Measurements from ENCODE around the gene PLCH1.
"Not testable (repeated sequence)": the region's sequence is repeated elsewhere in the genome, so short reads cannot be mapped to it uniquely, and the experiment has no call there.

Gene PLCH1

GRCh38 chr3:155629056-155629455, 115.8 kb downstream of the PLCH1 start:
- no peaks in the 10 kb centered on the region for H3K27me3 ChIP-seq
- no peak for TF ChIP-seq CTCF (IDR thresholded peaks at IDR 0.05)
- no peak overlapping the region for H3K27ac ChIP-seq
- no peaks in the 10 kb centered on the region for H3K4me1 ChIP-seq (ENCODE audit: control insufficient read depth in 1 of 2, insufficient read depth in 1 of 2, low read depth in 1 of 2, low read length in 1 of 2)
- no peaks in the 10 kb centered on the region for H3K36me3 ChIP-seq
- no peaks in the 10 kb centered on the region for H3K9me3 ChIP-seq
- no peak overlapping the region for H3K4me3 ChIP-seq (ENCODE audit: low read depth in 1 of 2, low read length in 1 of 2)

GRCh38 chr3:155622647-155623046, 122.2 kb downstream of the PLCH1 start:
- not testable (repeated sequence) for H3K9me3 ChIP-seq; H3K27me3 ChIP-seq; H3K4me1 ChIP-seq (ENCODE audit: control insufficient read depth in 1 of 2, insufficient read depth in 1 of 2, low read depth in 1 of 2, low read length in 1 of 2); H3K27ac ChIP-seq; H3K4me3 ChIP-seq (ENCODE audit: low read depth in 1 of 2, low read length in 1 of 2); H3K36me3 ChIP-seq

- H3K36me3 ChIP-seq; H3K4me3 ChIP-seq (ENCODE audit: low read depth in 1 of 2, low read length in 1 of 2); H3K9me3 ChIP-seq; H3K4me1 ChIP-seq (ENCODE audit: control insufficient read depth in 1 of 2, insufficient read depth in 1 of 2, low read depth in 1 of 2, low read length in 1 of 2); H3K27ac ChIP-seq; H3K27me3 ChIP-seq: not testable (repeated sequence)
These were observed 124.3 kb downstream of the PLCH1 start for GRCh38 chr3:155620552-155620951.

GRCh38 chr3:155619118-155619915, 125.6 kb downstream of the PLCH1 start:
- TF ChIP-seq CTCF (IDR thresholded peaks at IDR 0.05): no peak
- H3K9me3 ChIP-seq: peaks cover 4% of the 10 kb centered on the region
- H3K27me3 ChIP-seq: no peaks in the 10 kb centered on the region
- no peak overlapping the region for H3K27ac ChIP-seq
- H3K36me3 ChIP-seq: no peaks in the 10 kb centered on the region
- H3K4me3 ChIP-seq (ENCODE audit: low read depth in 1 of 2, low read length in 1 of 2): no peak overlapping the region
- no peaks in the 10 kb centered on the region for H3K4me1 ChIP-seq (ENCODE audit: control insufficient read depth in 1 of 2, insufficient read depth in 1 of 2, low read depth in 1 of 2, low read length in 1 of 2)

GRCh38 chr3:155618543-155618942, 126.3 kb downstream of the PLCH1 start:
- Histone ChIP-seq H3K9me3 (peaks cover 4% of the 10 kb centered on the region), H3K36me3 (no peaks in the 10 kb centered on the region), H3K4me1 (ENCODE audit: control insufficient read depth in 1 of 2, insufficient read depth in 1 of 2, low read depth in 1 of 2, low read length in 1 of 2) (no peaks in the 10 kb centered on the region), H3K4me3 (ENCODE audit: low read depth in 1 of 2, low read length in 1 of 2) (no peak overlapping the region), H3K27ac (no peak overlapping the region), H3K27me3 (no peaks in the 10 kb centered on the region)
- TF ChIP-seq CTCF (IDR thresholded peaks at IDR 0.05): no peak

GRCh38 chr3:155617346-155617925, 127.4 kb downstream of the PLCH1 start:
- peaks cover 4% of the 10 kb centered on the region for H3K9me3 ChIP-seq
- no peak overlapping the region for H3K4me3 ChIP-seq (ENCODE audit: low read depth in 1 of 2, low read length in 1 of 2)
- no peaks in the 10 kb centered on the region for H3K36me3 ChIP-seq
- no peaks in the 10 kb centered on the region for H3K27me3 ChIP-seq
- H3K27ac ChIP-seq: no peak overlapping the region
- TF ChIP-seq CTCF (IDR thresholded peaks at IDR 0.05): no peak
- no peaks in the 10 kb centered on the region for H3K4me1 ChIP-seq (ENCODE audit: control insufficient read depth in 1 of 2, insufficient read depth in 1 of 2, low read depth in 1 of 2, low read length in 1 of 2)

- not testable (repeated sequence) for H3K4me3 ChIP-seq (ENCODE audit: low read depth in 1 of 2, low read length in 1 of 2); H3K9me3 ChIP-seq; H3K36me3 ChIP-seq; H3K4me1 ChIP-seq (ENCODE audit: control insufficient read depth in 1 of 2, insufficient read depth in 1 of 2, low read depth in 1 of 2, low read length in 1 of 2); H3K27me3 ChIP-seq; H3K27ac ChIP-seq
These were observed 129.7 kb downstream of the PLCH1 start for GRCh38 chr3:155615141-155615540.

- H3K9me3 ChIP-seq; H3K4me1 ChIP-seq (ENCODE audit: control insufficient read depth in 1 of 2, insufficient read depth in 1 of 2, low read depth in 1 of 2, low read length in 1 of 2); H3K4me3 ChIP-seq (ENCODE audit: low read depth in 1 of 2, low read length in 1 of 2); H3K27me3 ChIP-seq; H3K27ac ChIP-seq; H3K36me3 ChIP-seq: not testable (repeated sequence)
These were observed 130.5 kb downstream of the PLCH1 start for GRCh38 chr3:155614410-155614809.

All from neutrophil (primary cell).